Chondrocyte (in vitro differentiated cells): Measurements from ENCODE around the gene ANKRD1. TPM values are rescaled to one million over a fixed set of nuclear protein-coding genes. Genes with fewer than 3 reads are reported as not detected.
A peak's percentile ranks its signal among the peaks of the same experiment; 100 is the strongest.

Experiments
- DNase-seq: peaks from one replicate; pipeline ENCODE4 v3.0.0; 2021; ENCODE audit warnings: mixed read lengths, low spot score
- H3K27ac Mint-ChIP-seq: one replicate; pipeline ENCODE4 v1.8.0; 2021; ENCODE audit warnings: mild to moderate bottlenecking, moderate library complexity, mixed read lengths; ENCODE audit not compliant: unreplicated experiment
- H3K27me3 Mint-ChIP-seq: 2 replicates; pipeline ENCODE4 v1.8.0; 2021; ENCODE audit warnings: low read depth, mixed read lengths
- H3K36me3 Mint-ChIP-seq: 2 replicates; pipeline ENCODE4 v1.8.0; 2021; ENCODE audit warnings: low read depth, mixed read lengths
- H3K4me1 Mint-ChIP-seq: 2 replicates; pipeline ENCODE4 v1.8.0; 2021; ENCODE audit warnings: low read depth, mild to moderate bottlenecking, mixed read lengths
- H3K4me3 Mint-ChIP-seq: one replicate; pipeline ENCODE4 v1.8.0; 2021; ENCODE audit warnings: mild to moderate bottlenecking, moderate library complexity, mixed read lengths; ENCODE audit not compliant: unreplicated experiment
- H3K9me3 Mint-ChIP-seq: 2 replicates; pipeline ENCODE4 v1.8.0; 2021; ENCODE audit warnings: low read depth, mixed read lengths
- CTCF ChIP-seq: fragments of 200-600 bp; sonication (generic); IDR thresholded peaks from 2 replicates; pipeline ENCODE4 v1.5.0; 2021; ENCODE audit warnings: antibody characterized with exemption, mild to moderate bottlenecking, moderate library complexity
- total RNA-seq: library from RNA; stranded (reverse); gene quantifications from 3 replicates; pipeline ENCODE4 v1.2.1, GENCODE V29; 2021

ANKRD1 gene
- total RNA-seq, 1 donor from 2014 or later: 261 TPM

- peaks cover 45% of the 10 kb centered on the region for H3K27me3 Mint-ChIP-seq
- H3K27ac Mint-ChIP-seq: no peak overlapping the region
- peaks cover 13% of the 10 kb centered on the region for H3K9me3 Mint-ChIP-seq
- H3K4me3 Mint-ChIP-seq: no peak overlapping the region
- TF ChIP-seq CTCF: no peak
- H3K4me1 Mint-ChIP-seq: peaks cover 4% of the 10 kb centered on the region
- peaks cover 4% of the 10 kb centered on the region for H3K36me3 Mint-ChIP-seq
- DNase-seq: no peak
Observed at GRCh38 chr10:90866050-90866598, 54.8 kb downstream of the ANKRD1 start.

- H3K27me3 Mint-ChIP-seq: peaks cover 41% of the 10 kb centered on the region
- peaks cover 4% of the 10 kb centered on the region for H3K36me3 Mint-ChIP-seq
- no peak overlapping the region for H3K4me3 Mint-ChIP-seq
- peaks cover 10% of the 10 kb centered on the region for H3K9me3 Mint-ChIP-seq
- no peak for DNase-seq
- no peak overlapping the region for H3K27ac Mint-ChIP-seq
- H3K4me1 Mint-ChIP-seq: no peaks in the 10 kb centered on the region
- peak; percentile 76 for TF ChIP-seq CTCF
Observed at GRCh38 chr10:90865401-90865800, 55.5 kb downstream of the ANKRD1 start.

- peak; percentile 95 for TF ChIP-seq CTCF
- no peak overlapping the region for H3K27ac Mint-ChIP-seq
- peaks cover 23% of the 10 kb centered on the region for H3K27me3 Mint-ChIP-seq
- no peaks in the 10 kb centered on the region for H3K9me3 Mint-ChIP-seq
- no peak overlapping the region for H3K4me3 Mint-ChIP-seq
- DNase-seq: no peak
- H3K4me1 Mint-ChIP-seq: peaks cover 17% of the 10 kb centered on the region
- no peaks in the 10 kb centered on the region for H3K36me3 Mint-ChIP-seq
Observed at GRCh38 chr10:90862908-90863514, 57.9 kb downstream of the ANKRD1 start.

Other genes with a start within 250 kb of the ANKRD1 start
- gene HTR7, start 63.0 kb downstream of the ANKRD1 start, total RNA-seq: 0.32 to 0.33 TPM in 2 of 3 replicates, not detected in the other
- 24.7 to 30.8 TPM (median 24.7 TPM) in 3 replicates for gene RPP30, start 49.1 kb downstream of the ANKRD1 start, total RNA-seq